Spleen (tissue), 7 donors: ENCODE results near the gene RAB11B.

ENCODE experiments used
- POLR2A ChIP-seq, 3 donors: fragments of 450-650 bp; IDR thresholded peaks; one replicate each; pipeline ENCODE4 v1.5.1; 2017; ENCODE audit warnings: antibody characterized with exemption in 3 of 3, mild to moderate bottlenecking in 1 of 3
- TF ChIP-seq, protein P1 (sequence below), 11 experiments: fragments of 200-600 bp in 7 of 11; fragments of 450-650 bp in 4 of 11; sonication (generic) in 4 of 11; IDR thresholded peaks in 8 of 11; conservative IDR thresholded peaks in 3 of 11; 1 replicate in 7 of 11; 2 replicates in 4 of 11; pipeline versions ENCODE4 v1.4.0 to v1.8.0; 2016 to 2021; ENCODE audit warnings: antibody characterized with exemption in 11 of 11, inconsistent platforms in 4 of 11, mild to moderate bottlenecking in 1 of 11
- donor health status: DM: no; HTN: no; CAD: no; lungs with moderate emphysema.
- donor health status: DM: no; HTN: no; CAD: no.
- donor health status: DM: no; HTN: no; CAD: no.

DNA sequence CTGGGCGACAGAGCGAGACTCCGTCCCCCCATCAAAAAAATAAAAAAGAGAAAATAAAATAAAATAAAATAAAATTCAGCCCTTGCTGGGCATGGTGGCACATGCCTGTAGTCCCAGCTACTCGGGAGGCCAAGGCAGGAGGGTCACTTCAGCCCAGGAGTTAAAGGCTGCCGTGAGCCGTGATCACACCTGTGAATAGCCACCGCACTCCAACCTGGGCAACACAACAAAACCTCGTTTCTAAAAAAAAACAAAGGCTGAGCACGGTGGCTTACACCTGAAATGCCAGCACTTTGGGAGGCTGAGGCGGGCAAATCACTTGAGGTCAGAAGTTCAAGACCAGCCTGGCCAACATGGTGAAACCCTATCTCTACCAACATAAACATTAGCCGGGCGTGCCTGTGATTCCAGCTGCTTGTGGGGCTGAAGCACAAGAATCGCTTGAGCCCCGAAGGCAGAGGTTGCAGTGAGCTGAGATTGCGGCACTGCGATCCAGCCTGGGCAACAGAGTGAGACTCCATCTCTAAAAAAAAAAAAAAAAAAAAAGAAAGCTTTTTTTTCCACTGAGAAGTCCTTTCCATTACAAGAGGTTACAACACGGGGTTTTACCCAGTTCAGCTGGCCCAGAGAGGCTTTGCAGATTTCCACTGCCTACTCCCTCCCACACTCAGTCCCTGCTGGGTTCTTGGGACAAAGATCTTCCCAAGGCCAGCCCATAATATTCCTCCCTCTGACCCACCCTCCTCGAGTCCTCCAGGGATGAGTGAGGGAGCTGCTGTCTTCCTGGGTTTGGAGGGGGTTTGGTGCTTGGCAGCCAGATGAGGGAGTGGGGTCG, 19.8 kb upstream of the RAB11B start:
- TF ChIP-seq, protein P1, sequence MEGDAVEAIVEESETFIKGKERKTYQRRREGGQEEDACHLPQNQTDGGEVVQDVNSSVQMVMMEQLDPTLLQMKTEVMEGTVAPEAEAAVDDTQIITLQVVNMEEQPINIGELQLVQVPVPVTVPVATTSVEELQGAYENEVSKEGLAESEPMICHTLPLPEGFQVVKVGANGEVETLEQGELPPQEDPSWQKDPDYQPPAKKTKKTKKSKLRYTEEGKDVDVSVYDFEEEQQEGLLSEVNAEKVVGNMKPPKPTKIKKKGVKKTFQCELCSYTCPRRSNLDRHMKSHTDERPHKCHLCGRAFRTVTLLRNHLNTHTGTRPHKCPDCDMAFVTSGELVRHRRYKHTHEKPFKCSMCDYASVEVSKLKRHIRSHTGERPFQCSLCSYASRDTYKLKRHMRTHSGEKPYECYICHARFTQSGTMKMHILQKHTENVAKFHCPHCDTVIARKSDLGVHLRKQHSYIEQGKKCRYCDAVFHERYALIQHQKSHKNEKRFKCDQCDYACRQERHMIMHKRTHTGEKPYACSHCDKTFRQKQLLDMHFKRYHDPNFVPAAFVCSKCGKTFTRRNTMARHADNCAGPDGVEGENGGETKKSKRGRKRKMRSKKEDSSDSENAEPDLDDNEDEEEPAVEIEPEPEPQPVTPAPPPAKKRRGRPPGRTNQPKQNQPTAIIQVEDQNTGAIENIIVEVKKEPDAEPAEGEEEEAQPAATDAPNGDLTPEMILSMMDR (IDR thresholded peaks at IDR 0.05 in 8 of 11, conservative IDR thresholded peaks at IDR 0.05 in 3 of 11) = no peak
- no peak for TF ChIP-seq POLR2A (IDR thresholded peaks at IDR 0.05)
